IPS-18c (cell line): Measurements from ENCODE around the gene MPHOSPH6.
"Not testable (repeated sequence)": the region's sequence is repeated elsewhere in the genome, so short reads cannot be mapped to it uniquely, and the experiment has no call there.

Experiments
- H3K4me3 ChIP-seq: 2 replicates; pipeline ENCODE4 v1.7.0; 2013; ENCODE audit warnings: low read depth, mild to moderate bottlenecking, low read length, moderate library complexity; ENCODE audit not compliant: insufficient read depth
- H3K9me3 ChIP-seq: one replicate; pipeline ENCODE4 v1.6.1; 2013; ENCODE audit warnings: mild to moderate bottlenecking, low read length, moderate library complexity; ENCODE audit not compliant: control insufficient read depth, insufficient read depth

The MPHOSPH6 gene

DNA sequence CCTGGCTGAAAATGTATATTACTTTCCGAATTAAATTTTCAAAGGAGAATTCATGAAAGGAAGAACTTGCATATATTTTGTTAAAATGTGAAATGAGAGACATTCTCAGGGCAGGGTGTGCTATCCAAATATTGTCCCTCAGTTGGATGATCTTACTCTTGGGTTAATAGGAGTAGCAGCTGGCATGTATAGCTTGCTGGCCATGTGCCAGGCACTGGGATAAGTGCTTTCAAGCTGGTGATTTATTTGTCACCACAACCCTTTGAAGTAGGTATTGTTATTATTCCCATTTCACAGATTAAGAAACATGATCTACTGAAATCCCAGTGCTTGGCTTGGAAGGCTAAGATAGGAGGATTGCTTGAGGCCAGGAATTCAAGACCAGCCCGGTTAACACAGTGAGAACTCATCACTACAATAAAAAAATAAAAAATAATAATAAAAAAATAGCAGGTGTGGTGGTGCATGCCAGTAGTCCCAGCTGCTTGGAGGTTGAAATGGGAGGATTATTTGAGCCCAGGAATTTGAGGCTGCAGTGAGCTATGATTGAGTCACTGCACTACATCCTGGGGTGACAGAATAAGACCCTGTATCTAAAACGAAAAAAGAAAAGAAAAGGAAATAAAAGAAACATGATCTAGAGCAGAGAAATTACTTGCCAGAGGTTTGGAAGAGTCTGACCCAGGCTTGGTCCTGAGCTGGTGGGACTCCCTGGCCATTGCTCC, 11.6 kb upstream of the MPHOSPH6 start:
- no peak overlapping the region for H3K4me3 ChIP-seq
- H3K9me3 ChIP-seq: no peaks in the 10 kb centered on the region

DNA sequence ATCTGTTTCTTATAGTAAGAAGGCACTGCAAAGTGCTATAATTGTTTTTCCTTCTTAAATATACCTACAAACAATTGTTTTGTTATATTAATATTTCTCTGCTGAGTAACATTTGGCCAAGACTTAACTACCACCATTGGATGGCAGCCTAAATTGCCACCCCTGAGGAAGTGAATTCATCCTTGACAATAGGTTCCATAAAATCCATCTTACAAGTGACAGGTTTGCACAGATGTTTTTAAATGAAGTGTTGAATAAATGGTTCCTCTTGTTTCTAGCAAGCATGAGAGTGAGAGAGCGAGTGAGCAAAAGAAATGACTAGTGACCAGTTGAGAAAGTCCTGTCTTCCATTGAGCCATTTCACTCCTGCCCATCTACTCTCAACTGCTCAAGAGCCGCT, 8.3 kb upstream of the MPHOSPH6 start:
- Histone ChIP-seq H3K9me3 (no peaks in the 10 kb centered on the region), H3K4me3 (no peak overlapping the region)

DNA sequence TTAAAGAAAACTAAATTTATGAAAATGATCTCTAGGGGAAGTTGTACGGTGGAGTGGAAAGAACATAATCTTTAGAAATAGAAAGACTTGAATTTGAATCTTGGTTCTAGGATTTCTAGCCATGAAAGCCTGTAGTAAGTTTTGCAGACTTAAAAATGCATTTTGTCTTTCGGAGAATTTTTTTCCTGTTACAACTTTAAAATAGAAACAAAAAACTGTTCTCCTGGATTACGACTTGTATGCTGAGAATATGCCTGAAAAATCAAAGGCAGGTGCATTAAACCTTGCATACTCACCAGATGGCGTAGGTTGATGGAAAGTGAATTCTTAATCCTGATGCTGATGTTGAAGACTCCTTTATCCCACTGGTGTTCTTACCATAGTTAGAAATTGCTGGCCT, 7.5 kb upstream of the MPHOSPH6 start:
- Histone ChIP-seq H3K9me3 (no peaks in the 10 kb centered on the region), H3K4me3 (no peak overlapping the region)

DNA sequence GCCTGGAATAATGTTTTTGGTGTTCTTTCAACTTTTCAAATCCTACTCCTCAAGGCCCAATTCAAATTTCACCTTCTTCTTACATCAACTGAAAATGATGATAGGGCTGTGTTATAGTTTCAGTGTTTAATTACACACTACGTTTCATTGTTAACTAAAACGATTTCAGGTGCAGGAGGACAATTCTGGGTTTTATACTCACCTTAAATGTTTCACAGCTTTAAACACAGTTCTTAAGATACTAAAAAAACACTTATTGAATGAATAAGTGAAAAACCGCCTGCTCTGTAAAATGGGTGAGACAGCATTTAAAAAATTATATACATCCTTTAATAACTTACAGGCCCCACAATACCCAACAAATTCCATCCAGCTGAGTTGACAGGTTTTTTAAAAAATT, 6.2 kb upstream of the MPHOSPH6 start:
- Histone ChIP-seq H3K9me3 (no peaks in the 10 kb centered on the region), H3K4me3 (no peak overlapping the region)

DNA sequence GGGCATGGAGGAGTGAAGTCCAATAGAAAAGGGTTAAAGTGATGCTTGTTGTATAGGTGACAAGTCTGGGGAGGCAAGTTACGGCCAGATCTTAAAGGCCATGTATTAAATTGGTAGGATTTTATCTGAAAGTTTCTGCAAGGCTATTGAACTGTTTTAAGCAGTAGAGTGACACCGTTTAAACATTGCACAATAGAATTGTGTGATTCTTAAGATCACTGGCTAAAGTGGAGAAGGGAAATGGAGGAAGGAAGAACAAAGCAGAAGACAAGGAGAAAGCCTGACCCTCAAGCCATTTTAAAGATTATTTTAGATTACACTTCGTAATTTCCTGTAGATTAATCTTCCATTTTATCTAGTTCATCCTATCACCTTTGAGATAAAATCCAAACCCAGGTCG, 5.6 kb upstream of the MPHOSPH6 start:
- Histone ChIP-seq H3K9me3 (no peaks in the 10 kb centered on the region), H3K4me3 (no peak overlapping the region)

DNA sequence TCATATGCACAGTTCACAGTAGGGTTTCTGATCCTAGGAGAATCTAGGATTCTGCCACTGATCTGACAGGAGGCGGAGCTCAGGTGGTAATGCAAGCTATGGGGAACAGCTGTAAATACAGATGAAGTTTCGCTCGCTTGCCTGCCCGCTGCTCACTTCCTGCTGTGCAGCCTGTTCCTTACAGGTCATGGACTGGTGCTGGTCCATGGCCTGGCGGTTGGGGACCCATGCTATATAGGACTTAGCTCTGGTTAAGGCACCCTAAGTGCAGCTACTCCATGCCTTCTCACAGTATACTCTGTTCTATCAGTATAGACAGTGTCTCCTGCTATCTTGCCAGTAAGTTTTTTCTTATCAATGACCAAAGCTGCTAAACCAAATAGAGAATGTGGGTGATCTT, 2.4 kb downstream of the MPHOSPH6 start:
- no peak overlapping the region for H3K4me3 ChIP-seq

DNA sequence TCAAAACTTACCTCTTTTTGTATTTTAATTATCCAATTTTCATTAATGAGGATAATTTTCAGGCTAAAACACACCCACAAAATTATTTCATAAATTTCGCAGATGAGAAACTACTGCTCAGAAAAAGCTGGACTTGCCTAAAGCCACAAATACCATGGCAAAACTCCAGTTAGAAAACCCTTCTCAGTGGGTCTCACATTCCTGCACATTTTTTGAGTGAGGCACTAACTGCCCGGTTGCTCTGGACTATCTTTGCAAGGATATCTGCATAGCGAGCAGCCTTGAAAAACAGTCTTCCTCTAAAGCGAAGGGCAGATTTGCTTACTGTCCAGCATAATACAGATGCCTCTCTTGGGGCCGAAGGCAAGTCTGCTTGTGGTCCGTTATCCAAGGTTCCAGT, 9.8 kb downstream of the MPHOSPH6 start:
- Histone ChIP-seq H3K9me3 (no peaks in the 10 kb centered on the region), H3K4me3 (no peak overlapping the region)

More for the DNA sequence above, 2.4 kb downstream of the MPHOSPH6 start:
- no peaks in the 10 kb centered on the region for H3K9me3 ChIP-seq

DNA sequence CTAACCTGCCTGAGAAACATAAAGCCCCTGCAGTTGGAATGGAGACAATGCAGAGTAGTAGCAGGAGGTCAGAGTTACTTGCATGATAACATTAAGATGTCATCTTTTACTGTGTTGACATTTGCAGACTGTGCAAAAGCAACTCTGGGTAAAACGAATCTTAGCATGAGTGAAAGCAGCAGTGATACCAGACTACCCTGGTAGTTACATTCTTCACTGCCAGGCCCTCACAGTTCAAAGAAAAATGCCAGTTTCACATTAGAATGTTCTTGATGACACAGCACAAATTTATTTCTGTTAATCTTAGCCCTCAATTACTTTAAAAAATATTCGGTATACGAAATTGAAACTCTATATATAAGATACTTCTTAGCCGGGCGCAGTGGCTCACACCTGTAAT, 12.2 kb downstream of the MPHOSPH6 start:
- no peak overlapping the region for H3K4me3 ChIP-seq
- no peaks in the 10 kb centered on the region for H3K9me3 ChIP-seq

DNA sequence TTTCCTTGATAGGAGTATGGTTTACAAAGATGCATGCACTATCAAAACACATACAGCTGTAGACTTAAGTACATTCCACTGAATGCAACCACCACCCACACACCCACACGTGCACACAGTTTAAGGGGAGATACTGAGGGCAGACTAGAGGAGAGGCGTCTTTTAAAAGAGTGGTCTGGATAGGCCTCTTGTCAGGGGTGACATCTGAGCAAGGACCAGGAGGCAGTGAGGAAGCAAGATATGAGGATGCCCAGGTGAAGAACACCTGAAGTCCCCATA, 12.6 kb downstream of the MPHOSPH6 start:
- H3K9me3 ChIP-seq: no peaks in the 10 kb centered on the region

DNA sequence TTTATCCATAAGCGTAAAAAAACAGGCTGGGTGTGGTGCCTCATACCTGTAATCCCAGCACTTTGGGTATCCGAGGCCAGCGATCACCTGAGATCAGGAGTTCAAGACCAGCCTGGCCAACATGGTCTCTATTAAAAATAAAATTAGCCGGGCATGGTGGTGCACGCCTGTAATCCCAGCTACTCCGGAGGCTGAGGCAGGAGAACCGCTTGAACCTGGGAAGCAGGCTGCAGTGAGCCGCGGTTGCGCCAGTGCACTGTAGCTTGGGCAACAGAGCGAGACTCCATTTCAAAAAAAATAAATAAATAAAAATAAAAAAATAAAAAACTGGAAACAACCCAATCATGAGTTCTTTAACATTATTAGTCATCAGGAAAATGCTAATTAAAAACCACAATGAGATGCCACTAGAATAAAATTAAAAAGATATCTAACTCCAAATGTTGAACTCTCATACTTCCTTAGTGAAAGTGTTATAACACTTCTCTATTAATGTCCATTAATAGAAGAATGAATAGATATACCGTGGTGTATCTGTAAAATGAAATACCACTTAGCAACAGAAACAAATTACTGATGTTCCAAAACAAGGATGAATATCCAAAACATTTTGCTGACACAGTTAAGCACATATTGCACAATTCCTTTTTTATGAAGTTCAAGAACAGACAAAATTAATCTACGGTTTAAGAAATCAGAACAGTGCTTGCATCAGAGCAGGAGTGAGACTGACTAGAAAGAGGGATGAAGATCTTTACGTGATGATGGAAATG, 13.1 kb downstream of the MPHOSPH6 start:
- Histone ChIP-seq H3K4me3 (no peak overlapping the region), H3K9me3 (no peaks in the 10 kb centered on the region)

More for the DNA sequence above, 12.6 kb downstream of the MPHOSPH6 start:
- H3K4me3 ChIP-seq: no peak overlapping the region

DNA sequence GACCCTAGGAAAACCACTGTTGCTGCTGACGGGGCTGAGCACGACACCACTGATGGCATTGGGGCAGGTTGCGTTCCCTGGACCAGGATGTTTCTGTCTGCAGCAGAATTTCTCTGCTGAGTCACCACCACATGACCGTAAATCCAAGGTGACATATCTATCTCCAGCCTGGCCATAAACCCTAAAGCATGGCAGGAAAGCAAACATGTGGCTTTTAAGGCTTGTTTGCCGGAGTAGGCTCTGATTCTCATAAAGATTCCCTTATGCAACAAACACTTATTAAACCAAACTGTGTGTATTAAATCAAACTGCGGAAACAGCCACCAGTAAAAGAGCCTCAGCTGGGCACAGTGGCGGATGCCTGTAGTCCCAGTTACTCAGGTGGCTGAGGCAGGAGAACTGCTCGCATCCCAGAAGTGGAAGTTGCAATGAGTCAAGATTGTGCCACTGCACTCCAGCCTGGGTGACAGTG, 17.3 kb downstream of the MPHOSPH6 start:
- H3K9me3 ChIP-seq: no peaks in the 10 kb centered on the region
- no peak overlapping the region for H3K4me3 ChIP-seq

DNA sequence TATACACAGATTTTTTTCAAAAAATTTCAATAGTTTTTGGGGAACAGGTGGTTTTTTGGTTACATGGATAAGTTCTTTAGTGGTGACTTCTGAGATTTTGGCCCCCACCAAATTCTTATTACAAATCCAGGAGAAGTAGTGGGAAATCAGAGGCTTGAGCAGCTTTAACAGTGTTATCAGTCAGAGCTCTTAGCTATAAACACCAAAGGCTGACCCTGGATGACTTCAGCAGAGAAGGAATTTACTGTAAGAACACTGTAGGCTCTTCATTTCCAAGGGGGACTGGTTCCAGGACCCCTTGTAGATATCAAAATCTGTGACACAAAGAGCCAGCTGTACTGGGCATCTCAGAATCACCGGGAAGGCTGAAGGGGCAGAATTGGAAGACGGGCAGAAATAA, 17.8 kb downstream of the MPHOSPH6 start:
- Histone ChIP-seq H3K9me3 (no peaks in the 10 kb centered on the region), H3K4me3 (no peak overlapping the region)

DNA sequence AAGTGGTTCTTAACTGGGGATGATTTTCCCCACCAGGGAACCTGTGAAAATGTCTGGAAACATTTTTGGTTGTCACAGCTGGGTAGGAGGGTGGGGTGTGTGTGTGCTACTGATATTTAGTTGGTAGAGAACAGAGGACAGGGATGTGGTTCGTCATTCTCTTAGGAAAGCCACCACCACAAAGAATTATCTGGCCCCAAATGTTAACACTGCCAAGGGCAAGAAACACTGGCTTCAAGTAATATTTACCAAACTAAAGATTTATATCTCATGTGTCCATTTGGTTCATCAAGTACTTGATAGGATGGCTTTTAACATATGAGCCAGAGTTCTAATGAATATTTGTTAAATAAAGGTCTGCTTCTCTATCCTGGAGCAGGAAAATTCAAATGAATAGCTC, 19.5 kb downstream of the MPHOSPH6 start:
- no peak overlapping the region for H3K4me3 ChIP-seq

DNA sequence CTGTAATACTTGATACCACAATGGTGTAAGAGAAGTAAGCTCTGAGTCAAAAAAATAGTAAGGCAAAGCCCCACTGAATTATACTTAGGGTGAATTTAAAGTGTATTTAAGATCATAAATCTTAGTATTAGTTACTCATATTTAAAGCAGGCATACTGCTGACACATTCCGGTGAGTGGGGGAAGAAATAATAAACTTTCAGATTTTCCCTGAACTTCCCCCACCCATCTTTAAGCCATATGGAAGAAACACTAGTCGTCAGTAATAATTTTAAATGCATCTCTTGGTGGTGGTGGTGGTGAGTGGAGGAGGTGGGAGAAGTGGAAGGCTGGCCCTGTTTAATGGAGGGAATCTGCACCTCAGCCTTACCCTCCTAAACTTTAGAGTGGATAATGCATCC, 20.5 kb downstream of the MPHOSPH6 start:
- no peak overlapping the region for H3K4me3 ChIP-seq
- no peaks in the 10 kb centered on the region for H3K9me3 ChIP-seq

More for the DNA sequence above, 19.5 kb downstream of the MPHOSPH6 start:
- H3K9me3 ChIP-seq: no peaks in the 10 kb centered on the region

DNA sequence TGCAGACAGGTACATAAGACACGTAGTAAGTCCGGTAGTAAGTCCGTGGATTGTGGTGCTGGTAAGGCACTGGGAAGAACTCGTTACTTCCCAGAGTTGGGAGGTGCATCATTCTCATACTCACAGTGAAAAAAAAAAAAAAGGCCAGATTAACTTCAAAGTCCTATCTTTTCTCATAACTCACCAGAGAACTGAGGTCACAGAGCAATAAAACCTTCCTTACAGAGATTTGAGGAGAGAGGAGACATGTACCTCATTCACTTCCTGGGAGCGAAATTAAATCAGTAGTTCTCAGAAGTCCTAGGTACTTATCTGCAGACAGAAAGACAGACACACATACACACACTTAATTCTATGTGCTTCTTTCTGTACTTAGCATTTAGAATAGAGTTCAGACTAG, 22.5 kb downstream of the MPHOSPH6 start:
- no peaks in the 10 kb centered on the region for H3K9me3 ChIP-seq
- H3K4me3 ChIP-seq: no peak overlapping the region

DNA sequence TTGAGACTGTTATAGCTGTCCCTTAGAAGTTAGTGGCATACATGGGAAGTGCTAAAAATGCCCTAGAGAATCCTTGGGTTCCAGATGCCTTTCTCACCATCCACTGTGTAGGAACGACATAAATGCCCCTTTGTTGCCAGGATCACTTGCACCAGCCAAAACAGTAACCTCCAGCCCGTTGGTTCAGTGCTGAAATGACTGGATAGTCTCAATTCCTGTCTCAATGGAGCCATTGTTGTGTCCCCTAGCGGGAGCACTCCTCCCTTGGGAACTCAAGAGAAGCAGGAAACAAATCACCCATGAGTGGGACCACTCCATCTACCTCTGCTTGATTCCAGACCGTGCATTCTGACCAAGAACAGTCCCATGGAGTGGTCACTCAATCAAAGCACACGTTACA, 23.1 kb downstream of the MPHOSPH6 start:
- no peak overlapping the region for H3K4me3 ChIP-seq

DNA sequence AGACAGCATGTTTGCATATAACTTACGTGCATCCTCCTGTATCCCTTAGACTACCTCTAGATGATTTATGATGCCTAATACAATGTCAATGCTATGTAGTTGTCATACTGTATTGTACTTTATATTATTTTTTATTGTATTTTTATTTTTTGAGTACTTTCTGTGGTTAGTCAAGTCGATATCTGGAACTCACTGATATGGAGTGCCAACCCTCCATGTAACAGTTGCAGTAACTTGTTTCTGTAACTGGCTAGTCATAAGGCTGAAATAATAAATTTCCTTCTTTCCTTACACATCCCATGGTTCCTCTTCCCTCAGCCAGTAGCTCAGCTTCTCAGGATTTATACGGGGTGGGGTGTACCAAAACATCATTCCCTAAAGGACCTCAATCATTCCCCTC, 23.5 kb downstream of the MPHOSPH6 start:
- no peak overlapping the region for H3K4me3 ChIP-seq
- no peaks in the 10 kb centered on the region for H3K9me3 ChIP-seq

More for the DNA sequence above, 23.1 kb downstream of the MPHOSPH6 start:
- H3K9me3 ChIP-seq: no peaks in the 10 kb centered on the region

DNA sequence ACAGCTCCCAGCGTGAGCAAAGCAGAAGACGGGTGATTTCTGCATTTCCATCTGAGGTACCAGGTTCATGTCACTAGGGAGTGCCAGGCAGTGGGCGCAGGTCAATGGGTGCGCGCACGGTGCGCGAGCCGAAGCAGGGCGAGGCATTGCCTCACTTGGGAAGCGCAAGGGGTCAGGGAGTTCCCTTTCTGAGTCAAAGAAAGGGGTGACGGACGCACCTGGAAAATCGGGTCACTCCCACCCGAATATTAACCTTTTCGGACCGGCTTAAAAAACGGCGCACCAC, 30.8 kb downstream of the MPHOSPH6 start:
- H3K4me3 ChIP-seq: peak overlapping the region; percentile 40; the same call in 1 of the 2 replicates
- H3K9me3 ChIP-seq: not testable (repeated sequence)
